SK-N-MC (cell line): ENCODE results near the gene TPM1.

ENCODE experiments used
- EZH2 ChIP-seq: fragments of 200-600 bp; sonication (generic); IDR thresholded peaks from one replicate; pipeline ENCODE4 v1.6.1; 2017; ENCODE audit warnings: antibody characterized with exemption
- POLR2AphosphoS5 ChIP-seq: IDR thresholded peaks from 2 replicates; pipeline ENCODE4 v1.6.1; 2012; ENCODE audit warnings: mild to moderate bottlenecking, low read depth, low read length, borderline replicate concordance

GRCh38 chr15:63054281-63054683 lies 11.7 kb downstream of the TPM1 start:
- no peak for TF ChIP-seq EZH2
- TF ChIP-seq POLR2AphosphoS5 = no peak
